ENCODE measurements around the gene FGF2.
"Not testable (repeated sequence)": the region's sequence is repeated elsewhere in the genome, so short reads cannot be mapped to it uniquely, and the experiment has no call there.

FGF2 gene

GRCh38 chr4:122785099-122785498 is 41.5 kb upstream of the FGF2 start:
- DNase-seq (ENCODE audit: extremely low read depth, low read depth): no peak
- no peak for TF ChIP-seq CTCF (IDR thresholded peaks at IDR 0.05; ENCODE audit: low read depth, low read length)

- DNase-seq (ENCODE audit: extremely low read depth, low read depth): not testable (repeated sequence)
These were observed 40.3 kb upstream of the FGF2 start for GRCh38 chr4:122786296-122786695.

- DNase-seq (ENCODE audit: extremely low read depth, low read depth): not testable (repeated sequence)
These were observed 39.7 kb upstream of the FGF2 start for GRCh38 chr4:122786920-122787319.

- no peak for DNase-seq (ENCODE audit: extremely low read depth, low read depth)
- TF ChIP-seq CTCF (IDR thresholded peaks at IDR 0.05; ENCODE audit: low read depth, low read length): no peak
These were observed 38.7 kb upstream of the FGF2 start for GRCh38 chr4:122787940-122788339.

- no peak for TF ChIP-seq CTCF (IDR thresholded peaks at IDR 0.05; ENCODE audit: low read depth, low read length)
- DNase-seq (ENCODE audit: extremely low read depth, low read depth): no peak
These were observed 37.7 kb upstream of the FGF2 start for GRCh38 chr4:122788935-122789334.

GRCh38 chr4:122793811-122794210 is 32.8 kb upstream of the FGF2 start:
- no peak for DNase-seq (ENCODE audit: extremely low read depth, low read depth)
- TF ChIP-seq CTCF (IDR thresholded peaks at IDR 0.05; ENCODE audit: low read depth, low read length): no peak

- DNase-seq (ENCODE audit: extremely low read depth, low read depth): no peak
These were observed 29.7 kb upstream of the FGF2 start for GRCh38 chr4:122796801-122797404.

GRCh38 chr4:122797405-122798094 is 29.1 kb upstream of the FGF2 start:
- no peak for DNase-seq (ENCODE audit: extremely low read depth, low read depth)
- no peak for TF ChIP-seq CTCF (IDR thresholded peaks at IDR 0.05; ENCODE audit: low read depth, low read length)

More at GRCh38 chr4:122796801-122797404, 29.7 kb upstream of the FGF2 start:
- no peak for TF ChIP-seq CTCF (IDR thresholded peaks at IDR 0.05; ENCODE audit: low read depth, low read length)

All from AG09319 (cell line).